Smooth muscle cell (in vitro differentiated cells): ENCODE data around the gene STMN1. TPM values are rescaled to one million over a fixed set of nuclear protein-coding genes. Genes with fewer than 3 reads are reported as not detected.

Experiments
- DNase-seq: peaks from one replicate; lab custom pipeline; 2025; ENCODE audit not compliant: unreplicated experiment; lab: John Stamatoyannopoulos, UW
- H2AFZ ChIP-seq: fragments of 200-600 bp; sonication (generic); 2 replicates; pipeline ENCODE4 v1.6.0; 2016; ENCODE audit warnings: antibody characterized with exemption, low read depth, mild to moderate bottlenecking
- H3F3A ChIP-seq: fragments of 200-600 bp; sonication (generic); 2 replicates; pipeline ENCODE4 v1.6.0; 2017; ENCODE audit warnings: antibody characterized with exemption, low read depth
- H3K27ac ChIP-seq: fragments of 200-600 bp; sonication (generic); 2 replicates; pipeline ENCODE4 v1.5.1; 2016; ENCODE audit warnings: low read depth, mild to moderate bottlenecking
- H3K27me3 ChIP-seq: fragments of 200-600 bp; sonication (generic); 2 replicates; pipeline ENCODE4 v1.6.1; 2016; ENCODE audit warnings: low read depth, mild to moderate bottlenecking
- H3K36me3 ChIP-seq: fragments of 200-600 bp; sonication (generic); 2 replicates; pipeline ENCODE4 v1.5.1; 2016; ENCODE audit warnings: low read depth
- H3K4me1 ChIP-seq: fragments of 200-600 bp; sonication (generic); 2 replicates; pipeline ENCODE4 v1.5.1; 2016; ENCODE audit warnings: low read depth
- H3K4me2 ChIP-seq: fragments of 200-600 bp; sonication (generic); 2 replicates; pipeline ENCODE4 v1.6.0; 2016; ENCODE audit warnings: mild to moderate bottlenecking
- H3K4me3 ChIP-seq: fragments of 200-600 bp; sonication (generic); 2 replicates; pipeline ENCODE4 v1.5.1; 2016; ENCODE audit warnings: mild to moderate bottlenecking
- H3K79me2 ChIP-seq: fragments of 200-600 bp; sonication (generic); 2 replicates; pipeline ENCODE4 v1.6.0; 2016; ENCODE audit warnings: low read depth, mild to moderate bottlenecking
- H3K9ac ChIP-seq: fragments of 200-600 bp; sonication (generic); 2 replicates; pipeline ENCODE4 v1.6.0; 2016; ENCODE audit warnings: low read depth
- H3K9me3 ChIP-seq: fragments of 200-600 bp; sonication (generic); replicated peaks from 2 replicates; pipeline ENCODE4 v1.5.1; 2016; ENCODE audit warnings: low read depth
- H4K20me1 ChIP-seq: fragments of 200-600 bp; sonication (generic); 2 replicates; pipeline ENCODE4 v1.6.0; 2016; ENCODE audit warnings: low read depth
- CTCF ChIP-seq: fragments of 200-600 bp; sonication (generic); IDR thresholded peaks from 2 replicates; pipeline ENCODE4 v1.5.1; 2017; ENCODE audit warnings: borderline replicate concordance, mild to moderate bottlenecking, antibody characterized with exemption; ENCODE audit not compliant: insufficient read depth, poor library complexity, severe bottlenecking
- WGBS: methylation state at CpG from one replicate; pipeline ENCODE4 v1.1.7; 2016; ENCODE audit warnings: low lambda C conversion rate; 5-methylcytosine and 5-hydroxymethylcytosine counted together
- microRNA-seq: library from miRNA; unstranded; fragments of <30 nt; microRNA quantifications from one replicate; pipeline ENCODE4, GENCODE V29; 2016; ENCODE audit warnings: borderline number of aligned reads
- polyA plus RNA-seq: library from polyadenylated mRNA; unstranded; fragments of >200 nt; fragmentation: Nextera tagmentation; extraction: Ambion mirVana; gene quantifications from 2 replicates; pipeline ENCODE4 v1.2.1, GENCODE V29; 2016
- small RNA-seq: library from RNA; depleted of rRNA; stranded (forward); fragments of <200 nt; gene quantifications from one replicate; pipeline ENCODE3, GENCODE V24; 2014
- total RNA-seq: library from RNA; depleted of rRNA; stranded (reverse); fragments of >200 nt; gene quantifications from 2 replicates; pipeline ENCODE4 v1.2.3, GENCODE V29; 2014

STMN1 gene
- total and polyA plus RNA-seq, 2 experiments from 2014 or later, result 115 to 331 TPM

GRCh38 chr1:25854554-25854953 lies 51.7 kb downstream of the STMN1 start:
- no peaks in the 10 kb centered on the region for H3K27me3 ChIP-seq
- H2AFZ ChIP-seq, result no peak overlapping the region
- no peak for TF ChIP-seq CTCF
- H3K4me2 ChIP-seq, result no peak overlapping the region
- no peak overlapping the region for H3K9ac ChIP-seq
- DNase-seq, result no peak
- H3K36me3 ChIP-seq, result no peaks in the 10 kb centered on the region
- no peak overlapping the region for H3K4me3 ChIP-seq
- no peaks in the 10 kb centered on the region for H3F3A ChIP-seq
- 93% methylated on average over 2 of the region's 2 CpGs for WGBS
- no peaks in the 10 kb centered on the region for H3K9me3 ChIP-seq
- no peaks in the 10 kb centered on the region for H4K20me1 ChIP-seq
- peaks cover 9% of the 10 kb centered on the region for H3K4me1 ChIP-seq
- no peak overlapping the region for H3K27ac ChIP-seq
- no peaks in the 10 kb centered on the region for H3K79me2 ChIP-seq

Small RNA genes within 50 kb of the gene (microRNA-seq; reads per million reads assigned to microRNA genes)
- not detected for gene MIR3917

Small RNA genes within 50 kb of the gene (small RNA-seq; reads per million reads assigned to genes)
- gene AL033528.1 (not detected), gene RF00019 (not detected), gene SNRPFP2 (not detected)

Other genes with a start within 250 kb of the STMN1 start
- 26.6 and 32.6 TPM in 2 replicates for gene SELENON, start 106.2 kb downstream of the STMN1 start, total RNA-seq
- 48.9 and 62.9 TPM in 2 replicates for gene SELENON, start 106.2 kb downstream of the STMN1 start, polyA plus RNA-seq
- gene MTFR1L, start 86.5 kb downstream of the STMN1 start, total RNA-seq, result 39.9 and 47.2 TPM in 2 replicates
- gene MTFR1L, start 86.5 kb downstream of the STMN1 start, polyA plus RNA-seq, result 63.9 and 71.2 TPM in 2 replicates
- 0.18 and 2.1 TPM in 2 replicates for gene AUNIP, start 47.0 kb downstream of the STMN1 start, total RNA-seq
- gene AUNIP, start 47.0 kb downstream of the STMN1 start, polyA plus RNA-seq, result 1.1 and 1.3 TPM in 2 replicates
- gene PAQR7, start 30.7 kb downstream of the STMN1 start, total RNA-seq, result 8.8 and 10.0 TPM in 2 replicates
- 2.9 and 3.7 TPM in 2 replicates for gene PAQR7, start 30.7 kb downstream of the STMN1 start, polyA plus RNA-seq
- 9.2 and 9.4 TPM in 2 replicates for gene PAFAH2, start 91.6 kb upstream of the STMN1 start, total RNA-seq
- gene PAFAH2, start 91.6 kb upstream of the STMN1 start, polyA plus RNA-seq, result 9.6 and 13.2 TPM in 2 replicates
- 11.2 and 14.1 TPM in 2 replicates for gene EXTL1, start 115.4 kb upstream of the STMN1 start, total RNA-seq
- 9.2 and 25.8 TPM in 2 replicates for gene EXTL1, start 115.4 kb upstream of the STMN1 start, polyA plus RNA-seq
- gene SLC30A2, start 139.7 kb upstream of the STMN1 start, total RNA-seq, result 0.27 TPM in 1 of 2 replicates, not detected in the other
- 0.53 and 0.56 TPM in 2 replicates for gene SLC30A2, start 139.7 kb upstream of the STMN1 start, polyA plus RNA-seq
- not detected in 2 replicates for gene TRIM63, start 161.2 kb upstream of the STMN1 start, total RNA-seq
- 0.14 and 0.97 TPM in 2 replicates for gene TRIM63, start 161.2 kb upstream of the STMN1 start, polyA plus RNA-seq
- gene PDIK1L, start 205.4 kb upstream of the STMN1 start, total RNA-seq, result 3.7 and 4.6 TPM in 2 replicates
- 1.9 and 3.6 TPM in 2 replicates for gene PDIK1L, start 205.4 kb upstream of the STMN1 start, polyA plus RNA-seq